Kidney epithelial cell (primary cell): ENCODE measurements around the gene SAT1. TPM values are rescaled to one million over a fixed set of nuclear protein-coding genes. Genes with fewer than 3 reads are reported as not detected.

Source experiments
- DNase-seq: peaks from one replicate; pipeline ENCODE4 v3.0.0-alpha.2; 2010; ENCODE audit warnings: low read depth
- H3K27me3 ChIP-seq: 2 replicates; pipeline ENCODE4 v1.6.0; 2011; ENCODE audit warnings: low read length; ENCODE audit not compliant: control insufficient read depth, insufficient read depth
- H3K36me3 ChIP-seq: 2 replicates; pipeline ENCODE4 v1.5.1; 2011; ENCODE audit warnings: low read length; ENCODE audit not compliant: control insufficient read depth, insufficient read depth
- H3K4me3 ChIP-seq: 2 replicates; pipeline ENCODE4 v1.5.1; 2011; ENCODE audit warnings: low read depth, mild to moderate bottlenecking, control low read depth, low read length
- total RNA-seq: library from RNA; depleted of rRNA; stranded (reverse); fragments of >200 nt; gene quantifications from 2 replicates; pipeline ENCODE4 v1.2.3, GENCODE V29; 2015
- TF ChIP-seq, protein P1 (sequence below): IDR thresholded peaks from 2 replicates; pipeline ENCODE4 v1.5.1; 2011; ENCODE audit warnings: mild to moderate bottlenecking, moderate library complexity, low read length, control low read depth, inconsistent platforms; ENCODE audit not compliant: insufficient read depth, poor library complexity, severe bottlenecking

The SAT1 gene
- total RNA-seq, 1 donor from 2014 or later: 1,207 TPM

DNA sequence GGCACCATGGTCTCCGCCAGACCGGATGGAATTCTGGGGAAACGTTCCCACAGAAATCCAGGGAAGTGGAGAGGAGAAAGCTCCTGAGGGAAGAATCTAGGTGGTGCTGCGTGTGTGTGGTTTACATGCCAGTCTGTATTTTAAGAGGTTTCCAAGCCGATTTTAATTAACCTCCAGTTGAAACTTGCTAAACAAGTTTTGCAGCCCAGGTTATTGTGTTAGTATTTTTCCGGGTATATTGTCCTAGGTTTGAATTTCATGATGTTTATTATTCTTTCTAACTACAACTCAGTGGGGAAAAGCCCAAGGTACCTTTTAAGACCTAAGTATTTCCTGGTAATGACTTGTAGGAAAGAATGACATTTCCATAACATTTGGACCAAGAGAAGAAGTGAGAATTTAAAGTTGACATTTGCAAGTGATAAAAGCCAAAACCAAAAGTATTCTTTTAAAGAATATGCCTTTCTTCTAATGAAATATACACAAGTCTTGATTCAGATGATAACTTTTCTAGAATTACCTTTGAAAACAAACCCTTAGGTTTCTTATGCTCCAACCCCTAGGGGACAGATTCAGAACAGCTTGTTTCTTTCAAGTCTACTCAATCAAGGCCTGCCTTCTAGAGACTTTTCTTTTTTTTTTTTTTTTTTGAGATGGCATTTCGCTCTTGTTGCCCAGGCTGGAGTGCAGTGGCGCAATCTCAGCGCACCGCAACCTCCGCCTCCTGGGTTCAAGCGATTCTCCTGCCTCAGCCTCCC, 14.6 kb downstream of the SAT1 start:
- Histone ChIP-seq H3K4me3 (no peak overlapping the region), H3K36me3 (no peaks in the 10 kb centered on the region), H3K27me3 (no peaks in the 10 kb centered on the region)
- no peak for DNase-seq
- TF ChIP-seq, protein P1, sequence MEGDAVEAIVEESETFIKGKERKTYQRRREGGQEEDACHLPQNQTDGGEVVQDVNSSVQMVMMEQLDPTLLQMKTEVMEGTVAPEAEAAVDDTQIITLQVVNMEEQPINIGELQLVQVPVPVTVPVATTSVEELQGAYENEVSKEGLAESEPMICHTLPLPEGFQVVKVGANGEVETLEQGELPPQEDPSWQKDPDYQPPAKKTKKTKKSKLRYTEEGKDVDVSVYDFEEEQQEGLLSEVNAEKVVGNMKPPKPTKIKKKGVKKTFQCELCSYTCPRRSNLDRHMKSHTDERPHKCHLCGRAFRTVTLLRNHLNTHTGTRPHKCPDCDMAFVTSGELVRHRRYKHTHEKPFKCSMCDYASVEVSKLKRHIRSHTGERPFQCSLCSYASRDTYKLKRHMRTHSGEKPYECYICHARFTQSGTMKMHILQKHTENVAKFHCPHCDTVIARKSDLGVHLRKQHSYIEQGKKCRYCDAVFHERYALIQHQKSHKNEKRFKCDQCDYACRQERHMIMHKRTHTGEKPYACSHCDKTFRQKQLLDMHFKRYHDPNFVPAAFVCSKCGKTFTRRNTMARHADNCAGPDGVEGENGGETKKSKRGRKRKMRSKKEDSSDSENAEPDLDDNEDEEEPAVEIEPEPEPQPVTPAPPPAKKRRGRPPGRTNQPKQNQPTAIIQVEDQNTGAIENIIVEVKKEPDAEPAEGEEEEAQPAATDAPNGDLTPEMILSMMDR: no peak

DNA sequence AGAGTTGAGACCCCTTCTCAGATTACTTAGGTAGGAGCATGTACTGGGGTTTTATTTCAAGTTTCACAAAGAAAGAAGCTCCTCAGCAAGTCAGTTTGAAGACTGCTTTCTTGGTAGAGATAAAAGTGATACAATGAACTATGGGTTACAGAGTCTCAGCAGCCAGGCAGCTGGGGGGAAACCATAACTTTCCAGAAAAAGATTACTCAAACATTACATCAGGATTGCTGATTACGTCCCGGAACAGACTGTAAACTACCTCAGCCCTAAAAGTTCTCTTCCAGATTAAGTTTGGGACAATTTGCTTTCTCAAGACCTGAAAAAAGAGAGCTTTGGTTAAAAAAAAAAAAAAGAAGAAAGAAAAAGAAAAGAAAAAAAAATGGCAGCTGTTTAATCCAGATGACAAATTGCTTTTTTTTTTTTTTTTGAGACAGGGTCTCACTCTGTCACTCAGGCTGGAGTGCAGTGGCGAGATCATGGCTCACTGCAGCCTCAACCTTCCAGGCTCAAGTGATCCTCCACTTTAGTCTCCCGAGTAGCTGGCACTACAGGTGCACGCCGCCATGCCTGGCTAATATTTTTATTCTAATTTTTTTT, 16.6 kb downstream of the SAT1 start:
- Histone ChIP-seq H3K4me3 (no peak overlapping the region), H3K36me3 (no peaks in the 10 kb centered on the region), H3K27me3 (no peaks in the 10 kb centered on the region)
- TF ChIP-seq, protein P1: no peak
- no peak for DNase-seq

DNA sequence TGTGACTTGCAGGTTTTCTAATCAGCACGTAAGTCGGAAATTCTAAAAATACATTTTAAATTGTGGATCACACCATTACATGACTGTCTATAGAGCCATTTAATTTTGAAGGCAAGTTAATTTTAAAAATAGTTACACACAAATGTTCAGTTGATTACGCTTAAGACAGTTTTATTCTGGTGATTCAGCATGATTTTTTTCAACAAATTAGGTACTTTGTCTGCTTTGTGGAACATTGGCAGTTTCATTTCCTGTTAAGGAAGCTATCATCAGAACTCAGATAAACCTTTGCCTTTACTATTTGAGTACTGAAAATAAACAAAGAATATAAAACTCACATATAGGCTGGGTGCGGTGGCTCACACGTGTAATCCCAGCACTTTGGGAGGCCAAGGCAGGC, 19.5 kb downstream of the SAT1 start:
- DNase-seq: no peak
- TF ChIP-seq, protein P1: no peak
- Histone ChIP-seq H3K4me3 (no peak overlapping the region), H3K36me3 (no peaks in the 10 kb centered on the region), H3K27me3 (no peaks in the 10 kb centered on the region)

DNA sequence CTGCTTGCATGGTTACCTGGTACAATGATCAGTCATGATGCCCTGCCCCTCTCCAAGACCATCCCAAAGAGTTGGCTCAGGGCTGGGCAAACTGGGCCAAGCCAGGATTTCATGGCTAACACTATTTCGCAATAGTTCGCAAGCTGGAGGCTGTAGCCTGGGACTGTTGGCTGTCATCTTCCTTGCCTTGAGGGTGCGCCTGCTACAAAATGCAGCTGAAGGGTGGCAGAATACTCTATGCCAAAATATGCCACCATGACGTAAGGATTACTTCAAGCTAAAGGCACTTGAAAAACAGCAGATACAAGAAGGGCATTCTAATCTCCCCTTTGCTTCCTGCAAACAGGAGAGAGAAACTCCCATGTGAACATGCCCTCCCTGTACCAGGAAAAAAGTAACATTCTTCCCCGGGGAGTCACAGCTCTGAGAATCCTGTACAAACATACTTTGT, 21.0 kb downstream of the SAT1 start:
- no peak for DNase-seq
- Histone ChIP-seq H3K27me3 (no peaks in the 10 kb centered on the region), H3K4me3 (no peak overlapping the region), H3K36me3 (no peaks in the 10 kb centered on the region)
- TF ChIP-seq, protein P1: no peak

DNA sequence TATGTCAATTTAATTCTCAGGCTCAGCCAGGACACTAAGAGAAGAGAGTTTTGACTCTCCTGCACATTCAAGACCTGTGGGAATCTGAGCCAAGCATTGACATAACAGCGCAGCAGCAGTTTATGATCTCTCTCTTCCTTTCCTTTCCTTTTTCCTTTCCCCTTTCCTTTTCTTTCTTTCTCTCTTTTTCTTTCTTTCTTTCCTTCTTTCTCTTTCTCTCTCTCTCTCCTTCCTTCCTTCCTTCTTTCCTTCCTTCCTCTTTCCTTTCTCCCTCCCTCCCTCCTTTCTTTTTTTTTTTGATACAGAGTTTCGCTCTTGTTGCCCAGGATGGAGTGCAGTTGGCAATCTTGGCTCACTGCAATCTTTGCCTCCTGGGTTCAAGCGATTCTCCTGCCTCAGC, 21.6 kb downstream of the SAT1 start:
- Histone ChIP-seq H3K4me3 (no peak overlapping the region), H3K27me3 (no peaks in the 10 kb centered on the region), H3K36me3 (no peaks in the 10 kb centered on the region)
- no peak for DNase-seq
- TF ChIP-seq, protein P1: no peak
